IMR-90 (cell line): ENCODE results near the gene OSBP2. TPM values are rescaled to one million over a fixed set of nuclear protein-coding genes. Genes with fewer than 3 reads are reported as not detected.

Experiments used
- ATAC-seq: fragments of 200-7000 bp; cut with Tn5 transposase; 2 replicates; pipeline ENCODE4 v1.9.1; 2020; ENCODE audit warnings: low read depth, mild to moderate bottlenecking, moderate library complexity
- BruUV-seq: library from RNA; stranded (reverse); fragments of 400-500 nt; replicated peaks from 2 replicates; lab custom pipeline; 2021; lab: Mats Ljungman, UMichigan
- CTCF ChIA-PET: fragments of 300-600 bp; formaldehyde crosslinking; extraction: SDS; loops from one replicate; lab custom pipeline; 2021; ENCODE audit warnings: antibody characterized with exemption; lab: Yijun Ruan, JAX
- POLR2A ChIA-PET: fragments of 300-600 bp; sonication (Branson Sonifier 250); formaldehyde crosslinking; loops from one replicate; lab custom pipeline; 2022; ENCODE audit warnings: antibody characterized with exemption; ENCODE audit not compliant: unreplicated experiment; lab: Charles Lee
- DNase-seq: peaks from one replicate; pipeline ENCODE4 v3.0.0; 2013
- H2AFZ ChIP-seq: replicated peaks from 2 replicates; pipeline ENCODE3; 2013; ENCODE audit warnings: low read length, mild to moderate bottlenecking; ENCODE audit not compliant: poor library complexity
- H2AK5ac ChIP-seq: 2 replicates; pipeline ENCODE4 v1.6.1; 2013; ENCODE audit warnings: low read depth, low read length, inconsistent platforms
- H2AK9ac ChIP-seq: replicated peaks from 2 replicates; pipeline ENCODE3; 2013; ENCODE audit warnings: mild to moderate bottlenecking, low read depth, low read length, moderate library complexity; ENCODE audit not compliant: poor library complexity
- H2BK120ac ChIP-seq: 2 replicates; pipeline ENCODE4 v1.6.1; 2013; ENCODE audit warnings: low read depth, low read length, inconsistent platforms
- H2BK15ac ChIP-seq: 3 replicates; pipeline ENCODE4 v1.6.1; 2013; ENCODE audit warnings: low read depth, low read length, inconsistent platforms
- H2BK20ac ChIP-seq: 2 replicates; pipeline ENCODE4 v1.6.1; 2013; ENCODE audit warnings: low read depth, mild to moderate bottlenecking, inconsistent platforms, low read length, moderate library complexity
- H2BK5ac ChIP-seq: 2 replicates; pipeline ENCODE4 v1.6.1; 2013; ENCODE audit warnings: mild to moderate bottlenecking, low read depth, low read length, inconsistent platforms; ENCODE audit not compliant: poor library complexity, severe bottlenecking
- H3K14ac ChIP-seq: replicated peaks from 2 replicates; pipeline ENCODE4 v1.6.1; 2013; ENCODE audit warnings: low read depth, low read length, inconsistent platforms
- H3K18ac ChIP-seq: 2 replicates; pipeline ENCODE4 v1.6.1; 2013; ENCODE audit warnings: low read depth, low read length, control low read depth
- H3K23ac ChIP-seq: 2 replicates; pipeline ENCODE4 v1.6.1; 2013; ENCODE audit warnings: low read depth, low read length, inconsistent platforms
- H3K27ac ChIP-seq: 2 replicates; pipeline ENCODE4 v1.5.1; 2013; ENCODE audit warnings: mild to moderate bottlenecking, control low read depth, low read length; ENCODE audit not compliant: insufficient read depth
- H3K27me3 ChIP-seq: 2 replicates; pipeline ENCODE4 v1.6.1; 2013; ENCODE audit warnings: low read length; ENCODE audit not compliant: control insufficient read depth, insufficient read depth
- H3K36me3 ChIP-seq: 2 replicates; pipeline ENCODE4 v1.6.1; 2013; ENCODE audit warnings: low read length, mixed read lengths; ENCODE audit not compliant: control insufficient read depth, insufficient read depth
- H3K4ac ChIP-seq: 2 replicates; pipeline ENCODE4 v1.6.1; 2013; ENCODE audit warnings: low read depth, low read length, inconsistent platforms
- H3K4me1 ChIP-seq: 2 replicates; pipeline ENCODE4 v1.6.1; 2013; ENCODE audit warnings: low read length, mixed read lengths; ENCODE audit not compliant: control insufficient read depth, insufficient read depth
- H3K4me2 ChIP-seq: 2 replicates; pipeline ENCODE4 v1.6.1; 2013; ENCODE audit warnings: low read depth, mild to moderate bottlenecking, control low read depth, low read length, moderate library complexity
- H3K4me3 ChIP-seq: 2 replicates; pipeline ENCODE4 v1.5.1; 2013; ENCODE audit warnings: low read depth, mild to moderate bottlenecking, control low read depth, low read length, moderate library complexity; ENCODE audit not compliant: insufficient read depth
- H3K56ac ChIP-seq: 2 replicates; pipeline ENCODE4 v1.6.1; 2013; ENCODE audit warnings: low read length, inconsistent platforms; ENCODE audit not compliant: insufficient read depth; ENCODE audit errors: extremely low read depth
- H3K79me1 ChIP-seq, 2 experiments: 2 replicates each; pipeline ENCODE4 v1.6.1; 2013; ENCODE audit warnings: low read length in 2 of 2, inconsistent platforms in 1 of 2, low read depth in 1 of 2
- H3K9ac ChIP-seq: 2 replicates; pipeline ENCODE4 v1.6.1; 2013; ENCODE audit warnings: low read depth, low read length, control low read depth
- H3K9me1 ChIP-seq: 2 replicates; pipeline ENCODE4 v1.6.1; 2013; ENCODE audit warnings: low read length, inconsistent platforms; ENCODE audit not compliant: insufficient read depth
- H3K9me3 ChIP-seq: 2 replicates; pipeline ENCODE4 v1.6.1; 2013; ENCODE audit warnings: low read length; ENCODE audit not compliant: control insufficient read depth, insufficient read depth
- H4K20me1 ChIP-seq: 2 replicates; pipeline ENCODE4 v1.6.1; 2013; ENCODE audit warnings: low read length, inconsistent platforms; ENCODE audit not compliant: insufficient read depth
- H4K5ac ChIP-seq: 2 replicates; pipeline ENCODE4 v1.6.1; 2013; ENCODE audit warnings: mild to moderate bottlenecking, low read depth, low read length, control low read depth
- H4K8ac ChIP-seq, 2 experiments: 2 replicates each; pipeline ENCODE4 v1.6.1; 2013; ENCODE audit warnings: low read depth in 2 of 2, low read length in 2 of 2, control low read depth in 1 of 2, inconsistent platforms in 1 of 2
- H4K91ac ChIP-seq: 2 replicates; pipeline ENCODE4 v1.6.1; 2013; ENCODE audit warnings: low read depth, low read length, inconsistent platforms; ENCODE audit not compliant: insufficient read depth
- NFE2L2 ChIP-seq: fragments of 150-350 bp; IDR thresholded peaks from 2 replicates; pipeline ENCODE4 v1.6.1; 2016; ENCODE audit warnings: low read depth, mild to moderate bottlenecking, low read length
- POLR2A ChIP-seq: IDR thresholded peaks from 2 replicates; pipeline ENCODE4 v1.6.1; 2012; ENCODE audit warnings: mild to moderate bottlenecking, low read depth, low read length
- WGBS, 2 experiments: methylation state at CpG; one replicate each; pipeline versions ENCODE4 v1.1.5 to v1.1.7; 2013; ENCODE audit warnings: missing lambda C conversion rate in 2 of 2; ENCODE audit not compliant: insufficient read length in 1 of 2; ENCODE audit errors: extremely low coverage in 2 of 2; 5-methylcytosine and 5-hydroxymethylcytosine counted together
- dilution Hi-C: fragments of 300-500 bp; cut with HindIII; formaldehyde crosslinking; loops from one replicate; pipeline ENCODE4 v1.14.3; 2018; ENCODE audit warnings: low sequenced_read_pairs; ENCODE audit not compliant: unreplicated experiment
- in situ Hi-C: fragments of 300-500 bp; cut with MboI; formaldehyde crosslinking; loops from 3 replicates; pipeline ENCODE4 v1.14.3; 2019; ENCODE audit warnings: low sequenced_read_pairs, inconsistent platforms, mixed read lengths
- intact Hi-C: fragments of 100-400 bp; cut with micrococcal nuclease; formaldehyde crosslinking; loops from 2 replicates; pipeline ENCODE4 v1.10.0; 2022
- polyA plus RNA-seq, 3 experiments: library from polyadenylated mRNA; depleted of rRNA; stranded (reverse); fragments of >200 nt; gene quantifications; 2 replicates each; pipeline ENCODE4 v1.2.3, GENCODE V29; 2012; ENCODE audit warnings: low replicate concordance in 1 of 3
- total RNA-seq: library from RNA; depleted of rRNA; stranded (reverse); fragments of >200 nt; gene quantifications from 2 replicates; pipeline ENCODE4 v1.2.3, GENCODE V29; 2012

Gene OSBP2
- total and polyA plus RNA-seq, 2 of the 4 experiments (the other 2 are of a cell fraction): 1.8 to 2.2 TPM

DNA sequence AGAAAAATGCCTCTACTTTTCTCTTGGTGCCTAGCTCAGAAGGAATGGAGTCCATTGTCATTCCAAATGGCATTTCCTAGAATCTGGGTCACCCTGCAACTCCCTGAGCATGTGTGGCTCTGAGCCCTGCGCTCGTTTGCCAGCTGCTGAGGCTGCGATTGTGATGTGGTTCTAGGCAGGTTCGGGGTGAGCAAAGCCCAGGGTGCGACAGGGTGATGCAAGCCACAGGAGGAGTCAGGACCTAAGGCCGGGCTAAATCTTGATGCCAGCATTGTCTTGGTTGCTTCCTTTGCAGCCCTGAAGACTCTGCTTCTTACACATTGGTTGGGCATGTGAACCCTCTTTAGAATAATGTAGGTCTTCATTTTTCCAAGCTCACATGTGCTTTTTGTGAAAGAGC lies 142.9 kb downstream of the OSBP2 start:
- H3K9me3 ChIP-seq: peaks cover 4% of the 10 kb centered on the region
- H2AFZ ChIP-seq: no peak overlapping the region
- H3K56ac ChIP-seq: no peak overlapping the region
- no peak overlapping the region for H3K27ac ChIP-seq
- dilution Hi-C loops: no loop called here
- no peaks in the 10 kb centered on the region for H3K36me3 ChIP-seq
- H3K27me3 ChIP-seq: peaks cover 4% of the 10 kb centered on the region
- no TSS peak for BruUV-seq
- H3K4ac ChIP-seq: no peak overlapping the region
- TF ChIP-seq NFE2L2 (no peak), POLR2A (no peak)
- 67% methylated on average over 3 of the region's 6 CpGs; no CpG with 5 or more reads in 1 of the 2 experiments for WGBS, 2 experiments
- H4K20me1 ChIP-seq: no peaks in the 10 kb centered on the region
- H4K8ac ChIP-seq: no peak overlapping the region
- H2BK120ac ChIP-seq: no peak overlapping the region
- ATAC-seq: no peak
- no peak overlapping the region for H3K9ac ChIP-seq
- ChIA-PET POLR2A (no interaction called here), CTCF (no interaction called here)
- no peak overlapping the region for H4K91ac ChIP-seq
- no peaks in the 10 kb centered on the region for H3K9me1 ChIP-seq
- no peak overlapping the region for H3K18ac ChIP-seq
- H3K23ac ChIP-seq: no peak overlapping the region
- H2BK20ac ChIP-seq: no peak overlapping the region
- H3K4me2 ChIP-seq: no peak overlapping the region
- no peak for DNase-seq
- no peak overlapping the region for H3K4me3 ChIP-seq
- no peak overlapping the region for H2BK5ac ChIP-seq
- no peak overlapping the region for H2AK5ac ChIP-seq
- no peaks in the 10 kb centered on the region for H3K4me1 ChIP-seq
- H3K79me1 ChIP-seq: no peaks in the 10 kb centered on the region
- intact Hi-C loops: no loop called here
- in situ Hi-C loops: no loop called here
- no peak overlapping the region for H4K5ac ChIP-seq
- no peak overlapping the region for H3K14ac ChIP-seq
- H2AK9ac ChIP-seq: no peak overlapping the region
- H2BK15ac ChIP-seq: no peak overlapping the region
